Fibroblast of lung (primary cell): ENCODE measurements around the gene ZBTB45. TPM values are rescaled to one million over a fixed set of nuclear protein-coding genes. Genes with fewer than 3 reads are reported as not detected.
A peak's percentile ranks its signal among the peaks of the same experiment; 100 is the strongest.
"Not testable (repeated sequence)": the region's sequence is repeated elsewhere in the genome, so short reads cannot be mapped to it uniquely, and the experiment has no call there.

Experiments
- DNase-seq, 2 donors: peaks; one replicate each; pipeline versions ENCODE4 v3.0.0 to v3.0.0-alpha.2; 2010; ENCODE audit warnings: low read depth in 2 of 2
- H2AFZ ChIP-seq: 2 replicates; pipeline ENCODE4 v1.5.1; 2012; ENCODE audit warnings: low read length, control low read depth, inconsistent platforms
- H3K27ac ChIP-seq: 2 replicates; pipeline ENCODE4 v1.5.1; 2011; ENCODE audit warnings: low read length, control low read depth; ENCODE audit not compliant: insufficient read depth
- H3K27me3 ChIP-seq: 2 replicates; pipeline ENCODE4 v1.5.1; 2011; ENCODE audit warnings: mild to moderate bottlenecking, low read length; ENCODE audit not compliant: control insufficient read depth, insufficient read depth
- H3K36me3 ChIP-seq: 2 replicates; pipeline ENCODE4 v1.5.1; 2011; ENCODE audit warnings: low read length; ENCODE audit not compliant: control insufficient read depth, insufficient read depth
- H3K4me1 ChIP-seq: 2 replicates; pipeline ENCODE4 v1.5.1; 2011; ENCODE audit warnings: low read length; ENCODE audit not compliant: control insufficient read depth, insufficient read depth; ENCODE audit errors: extremely low read depth
- H3K4me2 ChIP-seq: 2 replicates; pipeline ENCODE4 v1.5.1; 2011; ENCODE audit warnings: low read length, control low read depth; ENCODE audit not compliant: insufficient read depth; ENCODE audit errors: extremely low read depth
- H3K4me3 ChIP-seq, 4 experiments: fragments of 200-600 bp in 1 of 4; sonication (generic) in 1 of 4; replicated peaks in 1 of 4; 2 replicates each; pipeline ENCODE4 v1.5.1; 2011 to 2016; ENCODE audit warnings: low read length in 4 of 4, low read depth in 3 of 4, mild to moderate bottlenecking in 3 of 4, control low read depth in 2 of 4, inconsistent platforms in 1 of 4, mixed read lengths in 1 of 4; ENCODE audit not compliant: insufficient read depth in 1 of 4; ENCODE audit errors: control extremely low read depth in 1 of 4
- H3K79me2 ChIP-seq: 2 replicates; pipeline ENCODE4 v1.5.1; 2012; ENCODE audit warnings: mild to moderate bottlenecking, low read length, inconsistent platforms; ENCODE audit not compliant: control insufficient read depth, insufficient read depth
- H3K9ac ChIP-seq: 2 replicates; pipeline ENCODE4 v1.5.1; 2011; ENCODE audit warnings: mild to moderate bottlenecking, low read length, control low read depth; ENCODE audit not compliant: insufficient read depth
- H3K9me3 ChIP-seq: 2 replicates; pipeline ENCODE4 v1.5.1; 2012; ENCODE audit warnings: low read depth, low read length; ENCODE audit not compliant: control insufficient read depth, insufficient read depth
- H4K20me1 ChIP-seq: 2 replicates; pipeline ENCODE4 v1.5.1; 2011; ENCODE audit warnings: low read length; ENCODE audit not compliant: control insufficient read depth, insufficient read depth; ENCODE audit errors: extremely low read depth
- CTCF ChIP-seq, 2 donors: IDR thresholded peaks in 1 of 2; conservative IDR thresholded peaks in 1 of 2; 1 replicate in 1 of 2; 2 replicates in 1 of 2; pipeline ENCODE4 v1.5.1; 2011 to 2012; ENCODE audit warnings: low read length in 2 of 2, control low read depth in 1 of 2, inconsistent platforms in 1 of 2, low read depth in 1 of 2, mild to moderate bottlenecking in 1 of 2
- EZH2 ChIP-seq: IDR thresholded peaks from 2 replicates; pipeline ENCODE4 v1.5.1; 2012; ENCODE audit warnings: low read length, control low read depth, mild to moderate bottlenecking; ENCODE audit errors: missing control alignments
- polyA plus RNA-seq, 2 donors: library from polyadenylated mRNA; depleted of rRNA in 1 of 2; stranded (reverse) in 1 of 2; unstranded in 1 of 2; fragments of >200 nt; gene quantifications; 2 replicates each; pipeline ENCODE4 v1.2.1, GENCODE V29; 2011 to 2012; ENCODE audit warnings: missing spikeins in 1 of 2
- total RNA-seq: library from RNA; depleted of rRNA; stranded (reverse); fragments of >200 nt; gene quantifications from 2 replicates; pipeline ENCODE4 v1.2.1, GENCODE V29; 2014

The ZBTB45 gene
- total and polyA plus RNA-seq, 2 donors (not counting 1 experiment from before 2014, with no cell fraction given) = 3.1 to 5.9 TPM

- Histone ChIP-seq H3K4me3 (no peak overlapping the region), H3K4me1 (no peaks in the 10 kb centered on the region), H4K20me1 (no peaks in the 10 kb centered on the region), H3K4me2 (no peak overlapping the region), H3K27me3 (no peaks in the 10 kb centered on the region), H3K27ac (no peak overlapping the region), H3K36me3 (no peaks in the 10 kb centered on the region), H3K9ac (no peak overlapping the region), H3K79me2 (peaks cover 2% of the 10 kb centered on the region), H2AFZ (no peak overlapping the region), H3K9me3 (no peaks in the 10 kb centered on the region)
- no peak for DNase-seq
- TF ChIP-seq CTCF (conservative IDR thresholded peaks at IDR 0.05 in 1 of 2, IDR thresholded peaks at IDR 0.05 in 1 of 2; ENCODE audit: low read depth in 1 of 2, low read length in 2 of 2) = no peak
- TF ChIP-seq EZH2 = no peak
These were observed 9.9 kb downstream of the ZBTB45 start for GRCh38 chr19:58509731-58510083.

- not testable (repeated sequence) for H3K4me1 ChIP-seq, H3K79me2 ChIP-seq, H3K27me3 ChIP-seq, H4K20me1 ChIP-seq, H3K9ac ChIP-seq, H3K27ac ChIP-seq, DNase-seq, H3K4me2 ChIP-seq, H2AFZ ChIP-seq, H3K36me3 ChIP-seq, H3K9me3 ChIP-seq, H3K4me3 ChIP-seq
These were observed 11.9 kb downstream of the ZBTB45 start for GRCh38 chr19:58507602-58508223.

GRCh38 chr19:58500242-58500641 lies 19.4 kb downstream of the ZBTB45 start:
- H3K9me3 ChIP-seq = no peaks in the 10 kb centered on the region
- H2AFZ ChIP-seq = no peak overlapping the region
- H3K4me2 ChIP-seq = peak overlapping the region; percentile 100
- H3K4me1 ChIP-seq = peaks cover 5% of the 10 kb centered on the region
- no peak for DNase-seq
- H3K79me2 ChIP-seq = no peaks in the 10 kb centered on the region
- H4K20me1 ChIP-seq = no peaks in the 10 kb centered on the region
- peak overlapping the region in 2 of 4 experiments; percentile 69 to 82 for H3K4me3 ChIP-seq
- H3K27me3 ChIP-seq = no peaks in the 10 kb centered on the region
- H3K36me3 ChIP-seq = no peaks in the 10 kb centered on the region
- no peak overlapping the region for H3K27ac ChIP-seq
- TF ChIP-seq CTCF (conservative IDR thresholded peaks at IDR 0.05 in 1 of 2, IDR thresholded peaks at IDR 0.05 in 1 of 2; ENCODE audit: low read depth in 1 of 2, low read length in 2 of 2) = no peak
- no peak overlapping the region for H3K9ac ChIP-seq
